ENCODE results near the gene MRPL36.

GRCh38 chr5:1769017-1769640 lies 30.5 kb downstream of the MRPL36 start:
- TF ChIP-seq CTCF (optimal IDR thresholded peaks at IDR 0.05 in 1 of 3, IDR thresholded peaks at IDR 0.05 in 1 of 3, conservative IDR thresholded peaks at IDR 0.05 in 1 of 3; ENCODE audit: extremely low read depth in 1 of 3, insufficient read depth in 2 of 3, low read length in 3 of 3) (no peak), EZH2 (IDR thresholded peaks at IDR 0.05; ENCODE audit: low read length) (no peak)

Data from keratinocyte (primary cell).